GM23338 (cell line): Measurements from ENCODE around the gene POLD3. TPM values are rescaled to one million over a fixed set of nuclear protein-coding genes. Genes with fewer than 3 reads are reported as not detected.
A peak's percentile ranks its signal among the peaks of the same experiment; 100 is the strongest.

ENCODE experiments used
- ATAC-seq: fragments of 200-7000 bp; cut with Tn5 transposase; 3 replicates; pipeline ENCODE4 v1.9.1; 2020
- DNase-seq: peaks from one replicate; pipeline ENCODE4 v3.0.0-alpha.2; 2015; ENCODE audit warnings: low spot score
- H2AFZ ChIP-seq: fragments of 200-600 bp; sonication (generic); 2 replicates; pipeline ENCODE4 v1.8.0; 2016; ENCODE audit warnings: antibody characterized with exemption, mild to moderate bottlenecking, moderate library complexity
- H3F3A ChIP-seq: fragments of 200-600 bp; sonication (generic); replicated peaks from 2 replicates; pipeline ENCODE4 v1.8.0; 2017; ENCODE audit warnings: antibody characterized with exemption, mixed run types, low read depth
- H3K27ac ChIP-seq: fragments of 200-600 bp; sonication (generic); 2 replicates; pipeline ENCODE4 v1.6.1; 2016; ENCODE audit warnings: low read depth
- H3K27me3 ChIP-seq: fragments of 200-600 bp; sonication (generic); 2 replicates; pipeline ENCODE4 v1.8.0; 2016; ENCODE audit warnings: mild to moderate bottlenecking, mixed run types, moderate library complexity; ENCODE audit not compliant: insufficient read depth
- H3K36me3 ChIP-seq: fragments of 200-600 bp; sonication (generic); 2 replicates; pipeline ENCODE4 v1.8.0; 2016; ENCODE audit warnings: mild to moderate bottlenecking; ENCODE audit not compliant: insufficient read depth
- H3K4me1 ChIP-seq: fragments of 200-600 bp; sonication (generic); 2 replicates; pipeline ENCODE4 v1.8.0; 2016; ENCODE audit warnings: mild to moderate bottlenecking, moderate library complexity; ENCODE audit not compliant: insufficient read depth
- H3K4me2 ChIP-seq: fragments of 200-600 bp; sonication (generic); 2 replicates; pipeline ENCODE4 v1.7.1; 2017; ENCODE audit warnings: mixed run types
- H3K4me3 ChIP-seq: fragments of 200-600 bp; sonication (generic); 2 replicates; pipeline ENCODE4 v1.6.1; 2016; ENCODE audit warnings: mixed run types
- H3K79me2 ChIP-seq: fragments of 200-600 bp; sonication (generic); replicated peaks from 2 replicates; pipeline ENCODE4 v1.8.0; 2017; ENCODE audit warnings: mild to moderate bottlenecking; ENCODE audit not compliant: insufficient read depth
- H3K9me2 ChIP-seq: fragments of 200-600 bp; sonication (generic); 2 replicates; pipeline ENCODE4 v1.8.0; 2017; ENCODE audit not compliant: insufficient read depth
- H4K20me1 ChIP-seq: fragments of 200-600 bp; sonication (generic); replicated peaks from 2 replicates; pipeline ENCODE4 v1.8.0; 2017; ENCODE audit warnings: mild to moderate bottlenecking; ENCODE audit not compliant: insufficient read depth
- H3K27ac Mint-ChIP-seq: 2 replicates; pipeline ENCODE4 v1.8.0; 2020; ENCODE audit warnings: inconsistent platforms, mild to moderate bottlenecking, moderate library complexity, mixed read lengths
- H3K27me3 Mint-ChIP-seq: 3 replicates; pipeline ENCODE4 v1.8.0; 2022; ENCODE audit warnings: low read depth, mild to moderate bottlenecking, moderate library complexity, mixed read lengths, inconsistent platforms; ENCODE audit not compliant: insufficient read depth, poor library complexity
- H3K36me3 Mint-ChIP-seq: 3 replicates; pipeline ENCODE4 v1.8.0; 2021; ENCODE audit warnings: low read depth, mild to moderate bottlenecking, inconsistent platforms, moderate library complexity, mixed read lengths
- H3K4me1 Mint-ChIP-seq: 3 replicates; pipeline ENCODE4 v1.8.0; 2020; ENCODE audit warnings: mild to moderate bottlenecking, inconsistent platforms, mixed read lengths
- H3K4me3 Mint-ChIP-seq: 3 replicates; pipeline ENCODE4 v1.8.0; 2021; ENCODE audit warnings: moderate library complexity, mild to moderate bottlenecking, inconsistent platforms, mixed read lengths
- H3K9me3 Mint-ChIP-seq: 3 replicates; pipeline ENCODE4 v1.8.0; 2020; ENCODE audit warnings: moderate library complexity, mild to moderate bottlenecking, inconsistent platforms, mixed read lengths
- EZH2 ChIP-seq: fragments of 200-600 bp; sonication (generic); IDR thresholded peaks from one replicate; pipeline ENCODE4 v1.8.0; 2017; ENCODE audit warnings: antibody characterized with exemption, mild to moderate bottlenecking, low read depth; ENCODE audit not compliant: unreplicated experiment
- JUNB ChIP-seq: IDR thresholded peaks from one replicate; pipeline ENCODE4 v1.6.1; 2016; ENCODE audit warnings: antibody characterized with exemption; ENCODE audit not compliant: unreplicated experiment
- POLR2AphosphoS5 ChIP-seq: IDR thresholded peaks from 2 replicates; pipeline ENCODE4 v1.6.1; 2016; ENCODE audit warnings: antibody characterized with exemption, low read depth
- REST ChIP-seq: IDR thresholded peaks from one replicate; pipeline ENCODE4 v1.6.1; 2018; ENCODE audit warnings: antibody characterized with exemption; ENCODE audit not compliant: unreplicated experiment
- STAT1 ChIP-seq: IDR thresholded peaks from one replicate; pipeline ENCODE4 v1.6.1; 2016; ENCODE audit warnings: antibody characterized with exemption; ENCODE audit not compliant: unreplicated experiment
- ZNF462 ChIP-seq: fragments of 250-450 bp; sonication (Bioruptor Pico); IDR thresholded peaks from 2 replicates; pipeline ENCODE4 v1.5.0; 2020; ENCODE audit warnings: mild to moderate bottlenecking, moderate library complexity
- polyA plus RNA-seq: library from polyadenylated mRNA; unstranded; fragments of >200 nt; fragmentation: Nextera tagmentation; extraction: Ambion mirVana; gene quantifications from 2 replicates; pipeline ENCODE4 v1.2.1, GENCODE V29; 2016
- total RNA-seq: library from RNA; depleted of rRNA; stranded (reverse); fragments of >200 nt; shearing (Covaris generic); gene quantifications from 2 replicates; pipeline ENCODE4 v1.2.3, GENCODE V29; 2014

The POLD3 gene
- total and polyA plus RNA-seq, 2 experiments from 2014 or later: 21.9 to 50.1 TPM

- Histone ChIP-seq H3K4me1 (0 out of 2 replicates have a peak, but pooled peaks cover 6% of the 10 kb centered on the region), H3K79me2 (no peaks in the 10 kb centered on the region), H3K9me2 (peaks cover 4% of the 10 kb centered on the region; the same call in 1 of the 2 replicates), H2AFZ (no peak overlapping the region), H3F3A (no peaks in the 10 kb centered on the region), H3K36me3 (no peaks in the 10 kb centered on the region), H3K27ac (no peak overlapping the region), H3K4me3 (no peak overlapping the region), H3K4me2 (no peak overlapping the region), H3K27me3 (no peaks in the 10 kb centered on the region), H4K20me1 (no peaks in the 10 kb centered on the region)
- H3K27me3 Mint-ChIP-seq: peaks cover 5% of the 10 kb centered on the region
- H3K9me3 Mint-ChIP-seq: peaks cover 32% of the 10 kb centered on the region
- H3K4me3 Mint-ChIP-seq: no peak overlapping the region
- H3K36me3 Mint-ChIP-seq: peaks cover 16% of the 10 kb centered on the region; the same call in 2 of the 3 replicates
- TF ChIP-seq REST: no peak
- TF ChIP-seq STAT1: no peak
- no peak for TF ChIP-seq POLR2AphosphoS5
- H3K4me1 Mint-ChIP-seq: peaks cover 11% of the 10 kb centered on the region
- H3K27ac Mint-ChIP-seq: no peak overlapping the region
- no peak for ATAC-seq
- DNase-seq: no peak
Observed at GRCh38 chr11:74546752-74547151, 45.6 kb upstream of the POLD3 start.

- no peak overlapping the region for H3K4me3 Mint-ChIP-seq
- Histone ChIP-seq H4K20me1 (no peaks in the 10 kb centered on the region), H3K79me2 (no peaks in the 10 kb centered on the region), H3K27me3 (no peaks in the 10 kb centered on the region), H3K9me2 (peaks cover 4% of the 10 kb centered on the region; the same call in 1 of the 2 replicates), H2AFZ (peak overlapping the region; percentile 91; the same call in 1 of the 2 replicates), H3K4me2 (no peak overlapping the region), H3K4me1 (0 out of 2 replicates have a peak, but pooled peaks cover 6% of the 10 kb centered on the region), H3K27ac (no peak overlapping the region), H3K36me3 (no peaks in the 10 kb centered on the region), H3K4me3 (no peak overlapping the region), H3F3A (no peaks in the 10 kb centered on the region)
- DNase-seq: no peak
- peaks cover 11% of the 10 kb centered on the region for H3K4me1 Mint-ChIP-seq
- no peak; the same call in 2 of the 3 replicates for ATAC-seq
- H3K9me3 Mint-ChIP-seq: no peaks in the 10 kb centered on the region; the same call in 2 of the 3 replicates
- H3K27ac Mint-ChIP-seq: no peak overlapping the region
- H3K36me3 Mint-ChIP-seq: no peaks in the 10 kb centered on the region
- H3K27me3 Mint-ChIP-seq: peaks cover 4% of the 10 kb centered on the region
- TF ChIP-seq ZNF462 (CRISPR knock-in tag): no peak
- TF ChIP-seq REST: no peak
- no peak for TF ChIP-seq EZH2
- no peak for TF ChIP-seq JUNB
Observed at GRCh38 chr11:74550991-74551753, 41.2 kb upstream of the POLD3 start.
